Colon (tissue), 2 donors: ENCODE data around the gene VAC14.

Source experiments
- FAIRE-seq: peaks from 2 replicates; lab custom pipeline; 2012; peaks lifted over from hg19 to GRCh38; lab: Jason Lieb, UNC
- donor health status: control.
- donor health status: control.

VAC14 gene

DNA sequence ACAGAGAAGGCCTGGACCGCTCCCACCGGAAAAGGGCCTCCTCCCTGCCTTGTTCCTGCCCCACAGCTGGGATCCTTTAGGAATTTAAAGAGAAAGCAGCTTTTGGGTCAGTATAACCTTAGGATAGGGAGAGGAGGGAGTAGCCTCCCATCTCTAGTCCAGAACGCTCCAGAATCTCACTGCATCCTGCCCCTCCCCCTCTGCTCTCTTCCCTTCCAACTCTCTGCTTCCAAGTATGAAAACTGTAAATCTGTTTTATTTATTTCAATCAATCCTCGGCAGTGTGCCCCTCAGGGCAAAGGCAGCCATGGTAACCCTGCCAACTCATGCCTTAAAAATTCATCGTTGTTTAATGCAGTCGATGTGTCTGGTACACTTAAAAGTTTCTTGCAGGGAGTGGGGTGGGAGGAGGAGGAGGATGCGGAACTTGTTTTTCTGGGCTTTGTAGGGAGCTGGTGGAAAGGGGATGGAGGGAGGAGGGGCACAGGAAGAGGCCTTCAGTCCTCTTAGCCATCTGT is 94.0 kb downstream of the VAC14 start:
- no peak for FAIRE-seq

DNA sequence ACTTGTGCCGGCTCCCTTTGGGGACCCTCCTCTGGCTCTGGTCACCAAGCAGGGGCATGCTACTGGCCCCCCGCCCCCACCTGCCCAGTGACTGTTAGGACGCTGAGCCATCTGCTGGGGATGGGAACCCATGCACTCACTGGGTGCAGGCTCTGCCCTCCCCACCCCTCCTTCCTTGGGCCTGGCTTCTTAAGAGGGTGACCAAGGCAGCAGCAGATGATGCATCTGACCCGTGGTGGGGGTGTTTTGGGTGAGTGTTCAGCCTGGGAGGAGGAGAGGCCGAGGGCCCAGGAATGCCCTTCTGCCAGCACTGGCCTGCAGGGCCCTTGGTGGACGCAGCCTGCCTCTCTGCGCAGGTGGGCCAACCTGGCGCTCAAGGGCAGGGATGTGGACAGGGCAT is 95.9 kb downstream of the VAC14 start:
- FAIRE-seq: no peak

DNA sequence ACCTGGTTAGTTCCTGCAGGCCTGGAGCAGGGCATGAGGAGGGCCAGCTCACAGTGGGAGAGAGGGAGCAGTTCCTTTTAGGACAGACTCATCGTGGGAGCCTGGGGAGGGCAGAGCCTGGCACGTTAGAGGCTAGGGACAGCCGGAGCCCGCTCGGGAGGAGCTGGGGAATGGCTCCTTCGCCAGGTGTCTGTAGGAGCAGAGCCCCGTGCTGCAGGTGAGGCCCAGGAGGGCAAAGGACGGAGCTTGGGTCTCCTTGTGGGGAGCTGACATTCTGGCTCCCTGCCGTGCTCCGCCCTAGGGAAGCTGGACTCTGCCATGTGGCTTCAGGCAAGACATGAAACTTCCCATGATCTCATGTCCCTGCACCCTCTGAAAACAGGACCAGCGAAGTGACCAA is 96.4 kb downstream of the VAC14 start:
- no peak for FAIRE-seq

DNA sequence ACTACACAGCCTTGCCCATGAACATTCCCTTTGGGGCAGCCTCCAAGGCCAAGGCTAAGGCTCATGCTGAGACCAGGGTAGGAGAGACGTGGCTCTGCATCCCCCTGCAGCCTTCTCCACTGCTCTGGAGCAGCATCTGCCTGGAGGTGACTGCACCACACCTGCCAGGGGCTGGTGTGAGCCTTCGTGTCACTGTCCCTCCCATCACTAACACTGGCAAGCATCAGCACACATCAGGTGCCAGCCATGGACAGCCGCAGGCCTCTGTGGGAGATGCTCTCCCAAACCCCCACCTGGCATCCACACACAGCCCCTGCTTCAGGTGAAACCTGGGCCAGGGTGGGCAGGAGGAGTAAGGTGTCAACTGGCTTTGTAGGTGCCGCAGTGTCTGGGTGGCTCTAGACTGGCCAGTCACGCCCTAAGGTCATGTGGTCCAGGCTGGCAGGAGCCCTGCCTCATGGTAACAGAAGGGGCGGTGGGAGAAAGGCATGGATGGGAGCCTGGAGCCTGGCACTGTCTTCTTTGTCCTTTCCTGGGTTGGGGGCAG is 97.0 kb downstream of the VAC14 start:
- no peak for FAIRE-seq

DNA sequence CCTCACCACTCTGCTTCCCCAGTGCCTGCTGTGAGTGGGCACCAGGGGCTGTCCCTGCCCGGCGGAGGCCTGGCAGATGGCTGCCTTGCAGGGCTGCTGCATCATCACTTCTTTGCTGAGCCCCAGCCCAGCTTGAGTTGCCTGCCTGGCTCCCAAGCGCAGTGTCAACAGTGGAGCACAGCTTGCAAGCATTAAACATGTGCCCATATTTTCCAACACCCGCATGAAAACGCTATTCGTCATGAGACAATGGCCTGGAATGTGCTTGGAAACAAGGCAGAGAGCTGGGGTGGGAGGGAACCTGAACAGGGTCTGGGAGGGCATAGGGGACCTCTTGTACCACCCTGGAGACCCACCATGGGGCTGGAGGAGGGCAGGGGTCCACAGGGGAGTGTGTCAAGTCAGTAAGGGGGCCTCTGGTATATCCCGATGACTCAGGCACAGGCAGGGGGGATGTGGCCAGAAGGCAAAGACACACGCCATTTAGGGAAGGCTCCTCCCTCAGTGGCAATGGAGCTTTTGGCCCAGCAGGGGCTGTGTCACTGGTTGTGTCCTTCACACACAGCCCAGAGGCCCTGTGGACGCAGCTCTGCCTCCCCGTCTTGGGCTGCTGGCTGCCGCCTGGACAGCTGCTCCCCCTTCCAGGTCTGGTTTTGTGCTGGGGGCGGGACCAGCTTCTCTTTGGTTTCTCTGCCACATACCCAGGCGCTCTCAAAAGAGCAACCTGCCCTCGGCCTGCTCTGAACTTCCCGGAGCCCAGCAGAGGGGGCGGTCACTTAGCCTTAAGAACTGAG is 97.7 kb downstream of the VAC14 start:
- no peak for FAIRE-seq

DNA sequence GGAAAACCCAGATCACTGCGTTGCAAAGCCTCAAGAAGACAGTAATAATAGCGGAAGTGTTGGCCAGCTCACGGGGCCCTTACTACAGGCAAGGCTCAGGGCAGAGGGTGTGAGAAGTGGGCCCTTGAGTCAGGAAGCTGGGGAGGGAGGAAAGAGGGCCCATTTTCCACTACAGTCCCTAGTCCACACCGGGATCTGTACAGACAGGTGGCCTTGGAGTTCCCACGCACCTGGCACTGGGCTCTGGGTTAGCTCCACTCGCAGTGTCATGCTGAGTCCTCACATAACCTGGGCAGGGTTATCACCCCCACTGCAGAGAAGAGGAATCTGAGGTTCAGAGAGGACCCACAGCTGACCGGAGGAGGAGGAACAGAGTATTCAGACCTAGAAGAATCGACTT is 98.3 kb downstream of the VAC14 start:
- no peak for FAIRE-seq

DNA sequence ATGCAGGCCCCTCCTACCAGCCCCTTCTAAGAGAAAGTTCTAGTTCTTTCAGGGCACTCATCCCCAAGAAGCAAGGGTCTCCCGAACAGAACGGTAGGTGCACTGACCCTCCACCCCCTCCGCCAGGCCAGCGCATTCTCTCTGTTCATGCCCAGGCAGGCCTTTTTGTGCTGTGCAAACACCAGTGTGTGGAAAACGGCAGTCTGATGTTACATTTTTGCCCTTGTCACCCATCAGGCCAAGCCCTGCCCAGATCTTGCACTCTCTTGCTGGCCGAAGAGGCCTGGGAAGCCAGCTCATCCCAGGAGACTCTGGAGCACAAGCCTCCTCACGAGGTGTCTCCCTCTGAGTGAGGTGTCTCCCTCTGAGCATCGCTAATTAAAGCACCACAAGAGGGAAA is 99.0 kb downstream of the VAC14 start:
- no peak for FAIRE-seq

DNA sequence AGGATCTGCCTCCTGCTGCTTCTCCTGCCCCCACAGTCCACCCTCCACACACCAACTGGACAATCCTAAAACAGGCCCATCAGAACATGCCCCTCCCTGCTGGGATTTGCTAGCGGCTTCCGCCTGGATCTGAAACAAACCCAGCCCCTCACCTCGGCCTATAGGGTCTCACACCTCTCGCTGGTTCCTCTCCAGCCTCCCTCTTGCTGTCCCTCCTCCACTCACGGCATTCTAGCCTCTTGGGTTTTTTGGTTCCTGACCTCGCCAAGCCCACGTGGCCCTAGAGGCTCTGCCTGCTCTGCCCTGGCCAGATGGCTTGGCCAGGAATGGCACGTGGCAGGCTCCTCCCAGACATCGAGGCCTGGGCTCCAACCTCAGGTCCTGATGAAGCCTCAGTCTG is 99.4 kb downstream of the VAC14 start:
- no peak for FAIRE-seq

DNA sequence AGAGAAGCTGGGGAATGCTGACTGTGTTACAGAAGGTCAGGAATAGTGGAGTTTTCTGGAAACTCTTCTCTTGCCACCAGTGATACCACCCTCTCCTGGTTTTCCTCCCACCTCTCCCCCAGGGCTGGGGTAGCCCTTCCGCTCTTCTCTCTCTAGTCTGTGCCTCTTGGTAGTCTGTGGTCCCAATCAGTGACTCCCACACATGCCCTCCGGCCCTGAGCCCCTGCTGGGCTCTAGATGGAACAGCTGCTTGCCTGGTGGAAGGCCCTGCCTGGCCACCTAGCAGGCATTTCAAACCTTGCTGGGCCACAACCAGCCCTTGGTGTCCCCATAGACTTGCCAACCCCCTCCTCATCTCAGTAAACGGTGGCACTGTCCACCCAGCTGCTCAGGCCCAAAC is 99.9 kb downstream of the VAC14 start:
- no peak for FAIRE-seq

DNA sequence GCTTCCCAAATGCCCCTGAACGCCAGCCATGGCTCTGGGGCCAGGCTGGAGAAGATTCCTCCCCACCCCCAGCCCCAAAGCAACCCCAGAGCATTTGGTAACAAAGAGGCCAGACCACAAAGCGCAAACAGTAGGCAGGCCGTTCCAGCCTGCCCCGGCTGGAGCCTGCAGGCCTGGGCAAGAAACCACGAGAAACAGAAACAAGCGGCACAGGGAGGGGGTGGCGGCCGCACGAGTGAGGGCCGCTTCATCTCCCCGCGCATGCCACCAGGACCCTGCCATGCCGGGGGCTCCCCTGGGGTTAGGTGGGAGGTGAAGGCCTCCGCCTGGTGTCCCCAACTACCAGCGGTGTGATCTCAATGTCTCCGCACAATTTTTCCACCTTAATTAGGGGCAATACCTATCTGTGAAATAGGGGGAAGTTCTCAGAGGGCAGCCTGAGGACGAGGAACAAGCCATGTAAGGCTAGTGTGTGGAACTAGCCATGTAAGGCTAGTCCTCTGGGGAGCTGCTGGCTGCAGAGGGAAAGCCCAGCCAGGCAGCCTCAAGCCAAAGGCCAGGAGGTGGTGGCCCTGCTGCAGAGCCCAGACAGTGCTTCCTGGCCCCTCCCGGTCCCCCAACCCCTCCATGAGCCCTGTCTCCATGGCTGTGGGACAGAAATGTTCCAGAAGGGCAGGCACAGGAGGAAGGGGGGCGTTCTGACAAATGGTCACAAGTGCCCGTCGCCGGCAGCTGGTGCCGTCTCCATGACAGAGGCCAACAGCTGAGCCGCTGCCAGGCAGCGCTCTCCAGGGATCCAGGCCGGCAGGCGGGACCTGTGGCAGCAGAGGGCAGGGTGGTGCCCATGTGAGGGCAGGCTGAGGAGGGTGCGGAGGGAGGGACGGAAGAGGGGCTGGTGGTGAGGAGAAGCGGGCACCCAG is 100.6 kb downstream of the VAC14 start:
- FAIRE-seq: no peak

DNA sequence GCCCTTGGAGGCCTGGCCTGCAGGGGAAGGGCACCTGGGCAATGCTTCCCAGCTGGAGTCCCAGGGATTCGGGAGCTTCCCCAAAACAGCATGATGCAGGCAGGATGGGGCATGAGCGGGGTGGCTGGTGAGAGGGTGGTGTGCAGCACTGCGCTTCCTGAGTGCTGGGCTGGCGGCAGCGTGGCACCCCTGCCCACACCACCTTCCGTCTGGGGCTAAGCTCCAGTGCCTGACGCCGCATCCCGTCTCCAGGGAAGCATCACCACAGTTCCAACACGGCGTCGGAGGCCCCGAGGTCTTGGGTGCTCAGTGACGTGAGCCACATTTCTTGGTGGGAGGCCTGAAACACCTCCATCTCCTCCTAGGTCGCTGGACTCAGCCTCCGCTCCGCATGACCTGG is 101.3 kb downstream of the VAC14 start:
- FAIRE-seq: no peak

DNA sequence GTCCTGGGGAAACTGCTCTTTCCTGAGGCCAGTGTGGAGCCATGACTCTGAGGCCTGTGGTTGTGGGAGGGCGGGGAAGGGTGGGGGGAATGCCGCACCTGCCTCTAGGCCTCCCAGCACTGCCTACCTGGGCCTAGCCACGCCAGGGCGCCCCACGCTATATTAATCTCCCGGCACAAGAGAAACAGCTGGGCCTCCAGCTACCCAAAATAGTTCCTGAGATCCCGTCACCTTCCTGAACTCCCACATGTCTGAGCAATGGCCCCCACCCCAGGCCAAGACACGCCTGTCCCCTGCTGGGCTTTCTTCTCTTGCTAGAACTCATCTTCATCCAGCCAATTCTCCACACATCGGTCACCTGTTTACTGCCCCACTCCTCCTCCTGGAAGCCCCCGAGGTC is 102.1 kb downstream of the VAC14 start:
- no peak for FAIRE-seq

DNA sequence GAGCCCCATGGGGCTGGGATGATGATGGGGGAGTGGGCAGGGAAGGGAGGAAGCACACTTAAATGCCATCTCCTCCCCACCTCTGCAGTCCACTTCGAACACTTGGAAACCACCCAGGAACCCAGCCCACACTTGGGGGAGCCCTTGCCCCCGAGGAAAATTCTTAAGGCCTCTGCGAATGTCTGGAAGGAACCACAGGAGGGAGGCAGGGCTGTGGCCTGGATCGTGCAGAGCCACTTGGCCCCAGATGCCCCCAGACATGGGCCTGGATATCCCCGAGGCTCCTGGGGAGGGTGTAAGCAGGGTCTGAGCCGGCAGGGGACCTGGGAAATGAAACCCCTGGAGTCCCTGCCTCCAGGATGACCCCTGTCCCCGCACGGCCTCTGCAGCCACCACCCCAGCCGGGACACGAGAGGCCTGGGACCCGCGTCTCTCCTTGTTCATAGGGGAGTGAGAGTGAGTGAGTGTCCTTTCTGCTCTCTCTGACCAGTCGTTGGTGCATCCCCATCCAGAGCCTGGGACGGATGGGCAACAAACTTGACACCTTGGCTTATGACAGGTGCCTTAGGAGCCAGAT is 103.3 kb downstream of the VAC14 start:
- FAIRE-seq: no peak

DNA sequence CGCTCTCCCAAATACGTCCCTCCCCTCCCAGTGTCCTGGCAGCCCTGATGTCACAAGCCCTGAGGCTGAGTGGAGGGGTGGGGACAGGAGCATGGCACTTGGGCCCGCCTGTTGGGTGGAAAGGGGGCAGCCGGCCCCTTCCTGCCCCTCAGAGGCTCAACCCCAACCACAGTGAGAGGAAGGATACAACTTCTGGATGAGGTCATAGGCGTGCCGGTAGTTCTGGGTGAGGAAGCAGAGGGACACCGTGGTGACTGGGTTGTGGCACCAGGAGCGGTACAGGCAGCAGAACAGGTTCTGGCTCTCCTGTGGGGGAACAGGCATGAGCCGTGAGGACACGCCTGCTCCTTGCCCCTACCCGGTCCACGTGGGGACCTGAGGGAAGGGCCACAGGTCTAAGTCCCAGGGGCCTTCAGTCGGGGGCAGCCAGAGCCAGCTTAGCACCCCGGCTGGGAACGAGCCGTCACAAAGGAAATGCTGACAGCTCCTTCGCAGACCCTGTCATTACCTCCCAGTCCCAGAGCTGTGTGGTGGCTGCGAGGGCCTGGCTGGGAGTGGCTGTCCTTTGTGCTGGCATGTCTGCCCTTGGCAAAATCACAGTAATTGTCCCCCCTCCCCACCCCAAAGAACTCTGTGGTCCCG is 103.9 kb downstream of the VAC14 start:
- no peak for FAIRE-seq

DNA sequence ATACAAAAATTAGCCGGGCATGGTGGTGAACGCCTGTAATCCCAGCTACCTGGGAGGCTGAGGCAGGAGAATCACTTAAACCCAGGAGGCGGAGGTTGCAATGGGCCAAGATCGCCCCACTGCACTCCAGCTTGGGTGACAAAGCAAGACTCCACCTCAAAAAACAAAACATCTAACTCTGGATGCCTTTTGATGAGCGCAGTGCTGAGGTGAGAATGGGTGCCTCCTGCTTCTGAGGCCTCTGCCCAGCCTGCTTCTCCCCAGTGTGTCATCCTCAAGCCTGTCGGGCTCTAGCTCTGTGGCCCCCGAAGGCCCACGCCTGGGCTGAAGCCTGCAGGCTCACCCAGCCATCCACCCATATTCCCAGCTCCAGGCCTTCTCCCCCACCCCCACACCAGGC is 104.6 kb downstream of the VAC14 start:
- no peak for FAIRE-seq

DNA sequence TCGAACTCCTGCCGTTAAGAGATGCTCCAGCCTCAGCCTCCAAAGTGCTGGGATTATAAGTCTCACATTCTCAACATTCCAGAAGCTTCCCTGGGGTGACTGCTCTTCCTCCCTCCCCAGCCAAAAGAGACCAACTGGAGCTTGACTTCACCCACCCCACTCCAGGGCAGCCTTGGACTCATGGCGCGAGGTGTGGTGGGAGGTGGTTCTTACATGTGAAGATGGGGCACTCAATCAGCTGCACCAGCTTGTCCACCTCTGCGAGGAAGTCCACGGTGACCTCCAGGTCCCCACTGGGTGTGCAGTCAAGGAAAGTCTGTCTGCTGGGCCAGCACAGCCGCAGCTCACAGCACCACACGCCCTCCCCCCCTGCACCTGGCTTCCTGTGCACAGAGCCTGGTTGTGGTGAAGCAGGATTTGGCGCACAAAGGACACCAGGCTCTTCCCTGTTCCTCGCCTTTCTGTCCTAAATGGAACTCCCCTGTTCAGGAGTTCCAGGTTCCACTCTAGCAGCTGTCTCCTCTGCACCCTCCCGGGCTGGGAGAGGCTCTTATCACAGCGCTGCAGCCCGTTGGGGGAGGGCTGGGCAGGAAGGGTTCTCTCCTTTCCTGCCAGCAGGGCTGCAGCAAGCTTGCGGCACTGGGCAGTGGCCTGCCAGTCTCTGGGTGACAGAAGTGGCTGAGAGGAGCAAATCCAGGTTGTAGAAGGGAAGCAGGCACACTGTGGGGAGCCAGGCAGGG is 105.5 kb downstream of the VAC14 start:
- no peak for FAIRE-seq

DNA sequence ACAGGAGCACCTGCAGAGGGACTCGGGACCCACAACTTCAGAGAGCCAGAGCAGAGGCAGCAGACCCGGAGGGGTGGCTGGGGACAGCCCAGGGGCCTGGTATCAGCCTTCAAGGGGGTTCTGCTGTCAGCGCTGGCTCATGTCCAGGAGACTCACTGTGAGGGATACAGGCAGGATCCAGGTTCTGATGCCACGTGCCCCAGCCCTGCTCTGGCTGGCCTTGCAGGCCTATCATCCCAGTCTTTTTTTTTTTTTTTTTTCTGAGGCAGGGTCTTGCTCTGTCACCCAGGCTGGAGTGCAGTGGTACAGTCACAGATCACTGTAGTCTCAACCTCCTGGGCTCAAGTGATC is 106.1 kb downstream of the VAC14 start:
- FAIRE-seq: no peak

DNA sequence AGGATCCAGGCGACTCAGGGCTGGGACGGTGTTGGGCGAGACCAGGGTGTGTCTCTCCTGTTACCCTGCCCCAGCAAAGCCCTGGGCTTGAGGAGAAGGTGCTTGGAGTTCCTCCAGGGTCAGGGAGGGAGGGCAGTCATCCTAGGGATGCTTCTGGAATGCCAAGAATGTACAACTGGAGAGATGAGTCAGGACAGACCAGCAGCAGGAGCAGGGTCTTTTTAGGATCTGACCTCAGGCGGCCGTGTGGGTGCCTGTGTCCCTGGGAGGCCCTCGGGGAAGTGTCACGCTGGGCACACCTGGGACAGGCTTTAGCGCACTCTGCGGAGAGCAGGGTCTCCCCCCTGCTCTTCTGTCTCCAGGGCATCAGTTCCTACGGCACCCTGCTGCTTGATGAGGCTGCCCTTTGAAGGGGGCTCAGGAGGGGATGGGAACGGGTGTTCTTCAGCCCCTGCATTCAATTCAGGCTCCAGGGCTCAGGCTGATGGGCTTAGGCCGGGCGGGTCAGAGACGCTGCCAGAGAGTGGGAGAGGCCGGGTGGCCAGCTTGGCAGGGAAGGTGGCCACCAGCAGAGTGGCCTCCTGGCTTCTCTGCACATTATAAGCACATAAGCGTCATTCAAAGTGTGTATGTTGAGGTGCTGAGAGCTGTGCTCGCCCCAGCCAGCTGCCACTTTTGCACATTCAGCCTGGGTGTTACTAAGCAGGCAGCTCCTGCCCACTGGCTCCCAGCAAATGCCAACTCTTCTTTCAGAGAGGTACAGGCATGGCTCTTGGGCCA is 106.7 kb downstream of the VAC14 start:
- FAIRE-seq: no peak

DNA sequence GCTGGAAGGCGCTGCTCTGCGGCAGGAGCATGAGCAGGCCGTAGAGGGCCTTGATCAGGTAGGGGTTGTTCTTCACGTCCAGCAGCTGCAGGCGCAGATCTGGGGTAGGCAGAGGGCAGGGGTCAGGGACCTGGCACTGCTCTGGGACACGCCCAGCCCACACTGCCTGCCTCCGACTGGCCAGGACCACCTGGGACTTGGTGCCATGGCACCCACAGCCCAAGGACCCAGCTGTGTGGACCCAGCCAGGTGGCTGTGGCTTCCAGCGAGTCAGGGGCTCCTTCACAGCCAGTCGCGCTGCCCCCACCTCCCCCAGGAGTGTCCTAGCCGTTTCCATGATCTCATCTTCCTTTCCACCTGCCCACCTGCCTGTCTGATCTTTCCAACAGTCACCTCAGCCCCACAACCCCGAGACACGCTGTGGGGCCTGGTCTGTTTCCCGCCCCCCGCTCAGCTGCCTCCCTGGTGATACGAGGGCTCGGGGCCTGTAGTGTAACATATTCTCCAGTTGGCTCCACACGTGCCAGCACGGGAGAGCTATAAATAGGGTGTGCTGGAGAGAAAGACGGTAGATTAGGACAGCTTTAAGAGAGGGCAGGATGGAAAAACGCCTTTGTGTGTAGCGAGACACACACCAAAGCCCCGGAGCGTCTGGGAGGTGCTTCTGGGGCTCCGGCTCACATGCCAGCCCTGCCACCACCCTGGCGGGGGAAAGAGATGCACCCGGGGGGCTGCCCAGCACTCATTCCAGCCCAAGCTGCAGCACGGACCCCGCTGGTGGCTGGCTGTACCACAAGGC is 107.9 kb downstream of the VAC14 start:
- FAIRE-seq: no peak
